ENCODE measurements around the gene VPS18.

VPS18 gene

GRCh38 chr15:40922608-40923005, 28.4 kb downstream of the VPS18 start:
- no peak for DNase-seq

GRCh38 chr15:40923551-40923950, 29.3 kb downstream of the VPS18 start:
- DNase-seq = no peak

DNA sequence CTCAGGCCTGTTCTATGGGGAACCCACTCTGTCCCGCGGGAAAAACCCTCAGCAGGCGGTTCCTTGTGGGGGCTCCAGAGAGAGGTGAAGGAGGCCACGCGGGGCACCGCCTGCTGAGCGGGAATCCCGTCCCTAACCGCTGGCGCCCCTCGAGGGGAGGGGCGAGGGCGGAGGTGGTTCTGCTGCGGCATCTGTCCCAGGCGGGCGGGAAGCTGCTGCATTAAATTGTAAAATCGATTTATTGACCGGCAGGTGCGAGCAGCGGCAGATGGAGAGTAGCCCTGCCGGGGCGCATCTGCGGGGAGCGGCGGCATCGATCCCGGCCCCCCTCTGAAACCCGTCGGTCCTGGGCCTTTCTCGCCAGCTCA, 31.2 kb downstream of the VPS18 start:
- no peak for DNase-seq

DNA sequence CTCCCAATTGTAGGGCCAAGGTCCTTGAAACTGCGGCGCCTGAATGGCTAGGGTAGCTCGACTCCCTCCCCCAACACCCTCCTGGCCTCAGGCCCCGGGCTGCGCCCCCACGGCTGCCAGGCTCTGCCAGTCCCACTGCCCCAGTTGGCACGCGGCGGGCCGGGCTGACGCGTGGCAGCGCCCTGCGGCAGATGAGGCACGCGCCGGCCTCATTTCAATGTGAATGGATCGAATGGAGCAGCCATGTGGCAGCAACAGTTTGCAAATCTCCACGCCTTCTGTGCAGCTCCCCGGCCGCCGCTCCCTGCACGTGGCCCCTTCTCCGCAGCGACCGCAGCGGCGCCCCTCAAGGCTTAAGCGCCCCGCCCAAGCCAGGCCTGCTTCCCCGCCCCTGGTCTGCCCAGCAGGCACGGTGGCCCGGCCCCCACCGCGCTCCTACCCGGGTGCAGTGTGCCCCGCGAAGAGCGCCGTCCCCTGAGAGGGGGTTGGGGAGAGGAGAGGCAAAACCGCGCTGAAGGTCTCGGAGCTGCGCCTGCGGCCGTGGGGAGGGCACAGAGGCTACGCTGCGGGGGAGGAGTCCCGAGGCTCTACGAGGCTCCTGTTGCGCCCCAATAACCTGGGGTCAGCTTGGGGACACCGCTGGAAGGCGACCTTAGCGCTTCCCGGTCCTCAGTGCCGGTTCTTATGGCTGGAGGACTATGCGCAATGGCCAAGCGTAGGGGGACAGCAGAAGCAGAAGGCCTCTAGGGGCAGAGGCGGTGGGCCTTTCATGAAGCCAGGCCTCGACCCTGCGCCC, 31.8 kb downstream of the VPS18 start:
- no peak for DNase-seq

GRCh38 chr15:40926659-40927494, 32.6 kb downstream of the VPS18 start:
- no peak for DNase-seq

DNA sequence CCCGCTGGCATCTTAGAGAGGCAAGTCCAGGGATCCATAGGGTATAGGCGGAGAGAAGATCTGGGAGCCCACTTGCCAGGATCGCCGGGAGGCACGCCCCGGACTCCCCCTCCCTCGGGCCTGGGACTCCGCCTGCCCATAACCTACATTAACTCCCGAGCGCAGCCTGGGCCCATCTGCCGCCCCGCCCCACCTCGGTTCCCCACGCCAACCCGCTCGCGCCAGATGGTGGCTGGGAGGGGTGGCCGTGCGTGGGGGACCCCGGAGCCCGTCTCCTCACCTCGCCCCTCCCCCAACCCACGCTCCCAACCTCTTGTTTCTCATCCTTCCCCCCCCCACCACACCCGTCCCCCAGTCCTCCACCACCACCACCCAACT, 33.2 kb downstream of the VPS18 start:
- DNase-seq = no peak

DNA sequence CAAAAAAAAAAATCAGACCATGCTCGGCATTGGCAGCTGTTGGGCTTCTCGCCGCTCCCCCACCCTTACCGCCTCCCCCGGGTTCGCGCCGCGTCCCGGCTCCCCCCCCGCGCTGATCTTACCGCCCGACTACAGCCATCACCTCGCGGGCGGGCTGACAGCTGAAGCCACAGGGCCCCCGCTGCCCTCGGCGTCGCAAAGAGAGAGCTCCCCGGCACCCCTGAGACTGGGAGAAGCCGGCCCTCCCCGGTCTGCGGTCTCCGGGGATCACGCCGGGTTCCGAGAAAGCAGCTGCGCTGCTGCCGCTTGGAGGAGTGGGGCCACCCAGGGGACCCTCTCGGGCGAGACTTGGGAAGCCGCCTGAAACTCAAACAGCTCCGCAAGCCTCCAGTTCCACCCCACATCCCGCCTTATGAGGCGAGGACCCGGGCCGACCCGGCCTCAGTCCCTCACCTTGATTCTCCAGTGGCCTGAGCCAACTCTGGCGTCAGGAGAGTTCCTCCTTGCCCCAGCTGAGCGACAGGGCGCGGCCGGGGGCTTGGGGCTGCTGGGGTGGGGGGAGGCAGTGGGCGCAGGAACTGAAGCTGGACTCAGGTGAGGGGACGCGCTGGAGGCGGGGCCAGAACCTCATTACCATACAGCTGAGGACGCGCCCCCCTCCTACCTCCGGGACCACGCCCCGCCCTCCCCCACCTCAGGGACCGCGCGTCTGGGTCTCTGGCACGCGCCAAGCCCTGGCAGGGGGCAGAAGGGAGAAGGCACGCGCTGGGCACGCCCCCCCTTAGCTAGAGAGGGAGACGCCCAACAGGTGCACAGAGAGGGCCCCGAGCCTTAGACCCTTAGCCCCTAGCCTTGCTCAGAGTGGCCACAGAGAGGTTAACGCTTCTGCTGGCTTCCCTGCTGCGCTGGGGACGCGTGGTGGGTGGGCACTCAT, 33.9 kb downstream of the VPS18 start:
- DNase-seq = no peak

DNA sequence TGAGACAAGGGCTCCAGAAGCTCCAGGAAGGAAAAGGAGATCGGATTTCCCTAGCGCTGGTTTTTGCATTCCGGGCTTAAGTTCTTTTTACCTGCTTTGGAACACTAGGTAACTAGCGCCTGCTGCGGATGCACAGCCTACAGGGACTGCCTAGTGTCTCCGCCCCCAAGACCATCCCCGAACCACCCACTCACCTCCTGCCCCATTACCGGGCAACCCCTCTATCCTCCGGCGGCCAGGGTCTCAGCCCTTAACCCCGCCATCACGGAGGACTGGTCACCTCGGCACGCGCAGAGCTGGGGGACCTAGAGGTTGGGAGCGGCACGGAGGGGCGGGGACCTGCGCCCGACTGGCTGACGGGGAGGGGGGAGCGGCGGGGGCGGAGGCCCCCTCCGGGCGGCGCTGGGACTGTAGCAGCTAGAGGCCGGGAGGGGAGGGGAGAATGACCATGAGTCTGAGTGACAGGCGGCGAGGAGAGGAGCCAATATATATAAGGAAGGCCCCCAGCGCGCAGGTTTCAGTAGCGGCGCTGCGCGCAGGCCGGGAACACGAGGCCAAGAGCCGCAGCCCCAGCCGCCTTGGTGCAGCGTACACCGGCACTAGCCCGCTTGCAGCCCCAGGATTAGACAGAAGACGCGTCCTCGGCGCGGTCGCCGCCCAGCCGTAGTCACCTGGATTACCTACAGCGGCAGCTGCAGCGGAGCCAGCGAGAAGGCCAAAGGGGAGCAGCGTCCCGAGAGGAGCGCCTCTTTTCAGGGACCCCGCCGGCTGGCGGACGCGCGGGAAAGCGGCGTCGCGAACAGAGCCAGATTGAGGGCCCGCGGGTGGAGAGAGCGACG, 34.8 kb downstream of the VPS18 start, which contains the start of gene DLL4:
TSS of gene DLL4 (plus strand) at position 520 of the 839 bp plus-strand sequence. CDS start 329 bp downstream, outside the sequence.
- no peak for DNase-seq

DNA sequence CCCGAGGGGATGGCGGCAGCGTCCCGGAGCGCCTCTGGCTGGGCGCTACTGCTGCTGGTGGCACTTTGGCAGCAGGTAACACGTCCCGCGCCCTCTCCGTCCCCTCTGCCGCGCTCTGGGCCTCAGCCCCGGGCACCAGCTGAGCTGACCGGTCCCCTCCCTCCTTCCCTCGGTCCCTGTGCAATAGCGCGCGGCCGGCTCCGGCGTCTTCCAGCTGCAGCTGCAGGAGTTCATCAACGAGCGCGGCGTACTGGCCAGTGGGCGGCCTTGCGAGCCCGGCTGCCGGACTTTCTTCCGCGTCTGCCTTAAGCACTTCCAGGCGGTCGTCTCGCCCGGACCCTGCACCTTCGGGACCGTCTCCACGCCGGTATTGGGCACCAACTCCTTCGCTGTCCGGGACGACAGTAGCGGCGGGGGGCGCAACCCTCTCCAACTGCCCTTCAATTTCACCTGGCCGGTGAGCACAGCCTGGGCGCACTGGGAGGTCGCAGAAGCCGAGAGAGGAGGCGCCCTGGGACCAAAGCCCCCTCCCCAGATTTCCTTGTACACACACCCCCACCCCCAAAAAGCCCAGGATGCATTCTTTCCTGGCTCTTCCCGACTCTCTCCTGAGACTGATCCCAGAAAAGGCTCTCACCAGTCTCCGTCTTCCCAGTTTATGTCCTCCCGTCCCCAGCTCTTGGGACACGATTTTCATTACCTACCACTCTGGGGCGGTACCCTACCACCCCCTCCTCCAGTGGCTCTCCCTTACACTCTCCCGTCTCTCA, 35.6 kb downstream of the VPS18 start:
- no peak for DNase-seq

- DNase-seq = peak in 1 of 2 donors; percentile 47
Observed at GRCh38 chr15:40930430-40931299, 36.4 kb downstream of the VPS18 start.

GRCh38 chr15:40931300-40932142, 37.3 kb downstream of the VPS18 start:
- DNase-seq = no peak

DNA sequence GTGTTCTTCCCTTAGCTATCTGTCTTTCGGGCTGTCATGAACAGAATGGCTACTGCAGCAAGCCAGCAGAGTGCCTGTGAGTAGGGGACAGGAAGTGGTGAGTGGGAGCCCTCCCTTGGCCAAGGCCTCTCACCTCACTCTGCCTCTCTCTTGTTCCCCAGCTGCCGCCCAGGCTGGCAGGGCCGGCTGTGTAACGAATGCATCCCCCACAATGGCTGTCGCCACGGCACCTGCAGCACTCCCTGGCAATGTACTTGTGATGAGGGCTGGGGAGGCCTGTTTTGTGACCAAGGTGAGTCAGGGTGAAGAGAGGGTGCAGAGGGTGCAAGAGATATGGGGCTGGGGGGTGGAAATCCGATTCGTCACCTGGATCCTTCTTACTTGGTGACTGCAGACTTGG, 37.9 kb downstream of the VPS18 start:
- no peak for DNase-seq

- no peak for DNase-seq
Observed at GRCh38 chr15:40932649-40933516, 38.6 kb downstream of the VPS18 start.

DNA sequence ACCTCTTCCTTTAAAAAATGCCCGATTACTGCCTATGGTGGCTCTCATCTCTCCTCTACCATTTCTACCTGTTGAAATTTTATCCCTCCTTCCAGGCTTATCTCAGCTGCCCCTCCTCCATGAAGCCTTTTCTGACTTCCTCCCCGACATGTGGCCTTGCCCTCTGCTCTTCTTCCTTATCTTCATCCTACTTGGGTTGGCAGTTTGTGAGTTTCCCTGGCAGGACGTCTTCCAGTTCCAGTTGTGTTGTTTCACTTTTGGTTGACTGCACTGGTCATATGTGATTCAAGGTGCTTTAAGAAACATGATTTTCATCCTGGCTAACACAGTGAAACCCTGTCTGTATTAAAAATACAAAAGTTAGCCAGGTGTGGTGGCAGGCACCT, 39.3 kb downstream of the VPS18 start:
- no peak for DNase-seq

DNA sequence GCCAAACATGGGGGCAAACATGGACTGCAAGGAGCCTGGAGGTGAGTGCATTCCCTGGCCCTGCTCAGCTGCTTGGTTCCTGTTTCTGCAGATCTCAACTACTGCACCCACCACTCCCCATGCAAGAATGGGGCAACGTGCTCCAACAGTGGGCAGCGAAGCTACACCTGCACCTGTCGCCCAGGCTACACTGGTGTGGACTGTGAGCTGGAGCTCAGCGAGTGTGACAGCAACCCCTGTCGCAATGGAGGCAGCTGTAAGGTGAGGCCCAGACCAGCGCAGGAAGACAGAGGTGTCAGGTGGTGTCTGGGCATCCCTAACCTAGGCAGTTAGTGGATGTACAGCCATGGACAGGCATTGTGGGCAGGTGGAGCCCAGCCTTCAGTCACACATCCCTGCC, 40.2 kb downstream of the VPS18 start:
- DNase-seq = no peak

DNA sequence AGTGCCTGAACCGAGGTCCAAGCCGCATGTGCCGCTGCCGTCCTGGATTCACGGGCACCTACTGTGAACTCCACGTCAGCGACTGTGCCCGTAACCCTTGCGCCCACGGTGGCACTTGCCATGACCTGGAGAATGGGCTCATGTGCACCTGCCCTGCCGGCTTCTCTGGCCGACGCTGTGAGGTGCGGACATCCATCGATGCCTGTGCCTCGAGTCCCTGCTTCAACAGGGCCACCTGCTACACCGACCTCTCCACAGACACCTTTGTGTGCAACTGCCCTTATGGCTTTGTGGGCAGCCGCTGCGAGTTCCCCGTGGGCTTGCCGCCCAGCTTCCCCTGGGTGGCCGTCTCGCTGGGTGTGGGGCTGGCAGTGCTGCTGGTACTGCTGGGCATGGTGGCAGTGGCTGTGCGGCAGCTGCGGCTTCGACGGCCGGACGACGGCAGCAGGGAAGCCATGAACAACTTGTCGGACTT, 42.0 kb downstream of the VPS18 start:
- no peak for DNase-seq

DNA sequence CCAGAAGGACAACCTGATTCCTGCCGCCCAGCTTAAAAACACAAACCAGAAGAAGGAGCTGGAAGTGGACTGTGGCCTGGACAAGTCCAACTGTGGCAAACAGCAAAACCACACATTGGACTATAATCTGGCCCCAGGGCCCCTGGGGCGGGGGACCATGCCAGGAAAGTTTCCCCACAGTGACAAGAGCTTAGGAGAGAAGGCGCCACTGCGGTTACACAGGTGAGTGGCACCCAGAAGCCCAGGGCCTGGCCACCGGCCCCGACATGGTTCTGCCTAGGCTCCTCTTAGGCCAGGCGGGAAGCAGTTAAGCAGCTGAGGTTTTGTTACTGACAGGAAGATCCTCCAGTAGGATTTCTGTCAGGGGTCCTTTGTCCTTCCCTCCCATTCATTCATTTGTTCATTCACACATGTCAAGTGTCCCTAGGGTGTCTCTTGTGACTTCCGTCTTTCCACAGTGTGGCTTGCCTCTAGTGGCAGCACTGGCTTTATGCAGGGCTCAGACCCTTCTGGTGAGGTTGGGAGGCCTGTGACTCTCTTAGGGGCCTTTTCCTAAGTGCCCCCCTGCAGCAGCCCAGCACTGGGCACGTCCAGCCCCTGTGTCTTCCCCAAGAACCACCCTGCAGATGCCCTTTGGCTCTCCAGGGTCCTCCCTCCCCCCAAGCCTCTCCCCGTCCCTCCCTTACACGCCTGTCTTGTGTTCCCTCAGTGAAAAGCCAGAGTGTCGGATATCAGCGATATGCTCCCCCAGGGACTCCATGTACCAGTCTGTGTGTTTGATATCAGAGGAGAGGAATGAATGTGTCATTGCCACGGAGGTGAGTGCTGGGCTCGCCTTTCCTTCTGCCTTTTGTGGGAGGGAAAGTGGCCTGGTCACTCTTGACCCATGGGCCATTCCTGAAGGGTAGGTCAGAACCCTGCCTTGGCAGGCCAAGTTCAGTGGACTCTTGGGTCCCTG, 42.7 kb downstream of the VPS18 start:
- no peak for DNase-seq
